Measurements from ENCODE around the gene INPP5A.
"Not testable (repeated sequence)": the region's sequence is repeated elsewhere in the genome, so short reads cannot be mapped to it uniquely, and the experiment has no call there.

The INPP5A gene

GRCh38 chr10:132489053-132489703 is 48.4 kb upstream of the INPP5A start:
- no peak for TF ChIP-seq ZFP30 (CRISPR knock-in tag; IDR thresholded peaks at IDR 0.05)
- TF ChIP-seq TCF4 (CRISPR knock-in tag; IDR thresholded peaks at IDR 0.05; ENCODE audit: borderline replicate concordance), result no peak
- TF ChIP-seq OSR1 (CRISPR knock-in tag; IDR thresholded peaks at IDR 0.05), result no peak
- TF ChIP-seq, protein P1, sequence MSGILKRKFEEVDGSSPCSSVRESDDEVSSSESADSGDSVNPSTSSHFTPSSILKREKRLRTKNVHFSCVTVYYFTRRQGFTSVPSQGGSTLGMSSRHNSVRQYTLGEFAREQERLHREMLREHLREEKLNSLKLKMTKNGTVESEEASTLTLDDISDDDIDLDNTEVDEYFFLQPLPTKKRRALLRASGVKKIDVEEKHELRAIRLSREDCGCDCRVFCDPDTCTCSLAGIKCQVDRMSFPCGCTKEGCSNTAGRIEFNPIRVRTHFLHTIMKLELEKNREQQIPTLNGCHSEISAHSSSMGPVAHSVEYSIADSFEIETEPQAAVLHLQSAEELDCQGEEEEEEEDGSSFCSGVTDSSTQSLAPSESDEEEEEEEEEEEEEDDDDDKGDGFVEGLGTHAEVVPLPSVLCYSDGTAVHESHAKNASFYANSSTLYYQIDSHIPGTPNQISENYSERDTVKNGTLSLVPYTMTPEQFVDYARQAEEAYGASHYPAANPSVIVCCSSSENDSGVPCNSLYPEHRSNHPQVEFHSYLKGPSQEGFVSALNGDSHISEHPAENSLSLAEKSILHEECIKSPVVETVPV (CRISPR knock-in tag; IDR thresholded peaks at IDR 0.05), result no peak
- no peak for TF ChIP-seq SNAI2 (CRISPR knock-in tag; IDR thresholded peaks at IDR 0.05)
- TF ChIP-seq ISL1 (CRISPR knock-in tag; IDR thresholded peaks at IDR 0.05), result no peak
- TF ChIP-seq CSDC2 (CRISPR knock-in tag; IDR thresholded peaks at IDR 0.05), result no peak
- ATAC-seq, result no peak

DNA sequence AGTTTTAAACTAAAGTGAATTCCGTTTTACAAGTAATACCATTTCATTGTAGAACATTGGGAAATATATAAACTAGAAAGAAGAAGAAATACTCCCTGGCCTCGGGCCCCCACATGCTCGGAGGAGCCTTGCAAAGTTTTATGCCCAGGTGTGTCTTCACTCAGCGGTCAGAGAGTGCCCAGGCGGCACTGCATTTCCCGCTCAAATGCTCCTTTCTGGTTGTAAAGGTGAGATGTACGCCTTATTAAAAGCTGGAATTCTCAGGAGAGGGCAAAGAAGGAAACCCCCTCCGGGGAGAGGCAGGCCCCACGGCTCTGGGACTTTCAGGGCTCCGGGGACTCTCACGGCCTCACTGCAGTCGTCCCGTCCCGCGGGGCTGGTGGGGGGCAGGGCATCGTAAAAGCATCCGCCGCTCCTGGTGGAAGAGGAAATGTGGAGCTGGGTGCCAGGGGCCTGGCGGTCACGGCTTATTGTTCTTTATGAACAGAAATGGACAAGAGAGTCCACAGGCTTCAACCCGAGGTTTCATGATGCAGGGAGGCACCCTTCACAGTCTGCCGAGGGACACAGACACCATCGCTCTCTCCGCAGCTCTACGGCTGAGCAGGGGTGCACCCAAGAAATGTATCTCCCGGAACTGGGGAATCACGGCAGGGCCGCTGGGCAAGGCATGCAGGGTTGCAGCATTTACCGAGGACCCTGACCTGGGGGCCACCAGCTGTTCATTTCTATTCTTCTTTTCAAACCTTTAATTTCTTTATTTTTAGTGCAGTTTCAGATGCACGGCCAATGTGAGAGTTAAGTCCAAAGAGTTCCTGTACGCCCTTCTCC is 47.7 kb upstream of the INPP5A start:
- TF ChIP-seq TOX (CRISPR knock-in tag; IDR thresholded peaks at IDR 0.05; ENCODE audit: borderline replicate concordance) (no peak), TCF4 (CRISPR knock-in tag; IDR thresholded peaks at IDR 0.05; ENCODE audit: borderline replicate concordance) (no peak), PPARA (CRISPR knock-in tag; IDR thresholded peaks at IDR 0.05; ENCODE audit: borderline replicate concordance) (no peak), PATZ1 (CRISPR knock-in tag; IDR thresholded peaks at IDR 0.05; ENCODE audit: borderline replicate concordance) (no peak), GLIS3 (CRISPR knock-in tag; IDR thresholded peaks at IDR 0.05) (no peak), ARNTL (CRISPR knock-in tag; IDR thresholded peaks at IDR 0.05; ENCODE audit: borderline replicate concordance, low read depth) (no peak), ZC3H10 (CRISPR knock-in tag; IDR thresholded peaks at IDR 0.05) (no peak), ZFP30 (CRISPR knock-in tag; IDR thresholded peaks at IDR 0.05) (no peak), ZNF70 (CRISPR knock-in tag; IDR thresholded peaks at IDR 0.05) (no peak), ZNF565 (CRISPR knock-in tag; conservative IDR thresholded peaks at IDR 0.05; ENCODE audit: low read depth) (no peak)
- TF ChIP-seq, protein P2, sequence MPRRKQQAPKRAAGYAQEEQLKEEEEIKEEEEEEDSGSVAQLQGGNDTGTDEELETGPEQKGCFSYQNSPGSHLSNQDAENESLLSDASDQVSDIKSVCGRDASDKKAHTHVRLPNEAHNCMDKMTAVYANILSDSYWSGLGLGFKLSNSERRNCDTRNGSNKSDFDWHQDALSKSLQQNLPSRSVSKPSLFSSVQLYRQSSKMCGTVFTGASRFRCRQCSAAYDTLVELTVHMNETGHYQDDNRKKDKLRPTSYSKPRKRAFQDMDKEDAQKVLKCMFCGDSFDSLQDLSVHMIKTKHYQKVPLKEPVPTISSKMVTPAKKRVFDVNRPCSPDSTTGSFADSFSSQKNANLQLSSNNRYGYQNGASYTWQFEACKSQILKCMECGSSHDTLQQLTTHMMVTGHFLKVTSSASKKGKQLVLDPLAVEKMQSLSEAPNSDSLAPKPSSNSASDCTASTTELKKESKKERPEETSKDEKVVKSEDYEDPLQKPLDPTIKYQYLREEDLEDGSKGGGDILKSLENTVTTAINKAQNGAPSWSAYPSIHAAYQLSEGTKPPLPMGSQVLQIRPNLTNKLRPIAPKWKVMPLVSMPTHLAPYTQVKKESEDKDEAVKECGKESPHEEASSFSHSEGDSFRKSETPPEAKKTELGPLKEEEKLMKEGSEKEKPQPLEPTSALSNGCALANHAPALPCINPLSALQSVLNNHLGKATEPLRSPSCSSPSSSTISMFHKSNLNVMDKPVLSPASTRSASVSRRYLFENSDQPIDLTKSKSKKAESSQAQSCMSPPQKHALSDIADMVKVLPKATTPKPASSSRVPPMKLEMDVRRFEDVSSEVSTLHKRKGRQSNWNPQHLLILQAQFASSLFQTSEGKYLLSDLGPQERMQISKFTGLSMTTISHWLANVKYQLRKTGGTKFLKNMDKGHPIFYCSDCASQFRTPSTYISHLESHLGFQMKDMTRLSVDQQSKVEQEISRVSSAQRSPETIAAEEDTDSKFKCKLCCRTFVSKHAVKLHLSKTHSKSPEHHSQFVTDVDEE (CRISPR knock-in tag; IDR thresholded peaks at IDR 0.05), result no peak
- TF ChIP-seq, protein P1 (CRISPR knock-in tag; IDR thresholded peaks at IDR 0.05), result no peak
- ATAC-seq, result no peak

DNA sequence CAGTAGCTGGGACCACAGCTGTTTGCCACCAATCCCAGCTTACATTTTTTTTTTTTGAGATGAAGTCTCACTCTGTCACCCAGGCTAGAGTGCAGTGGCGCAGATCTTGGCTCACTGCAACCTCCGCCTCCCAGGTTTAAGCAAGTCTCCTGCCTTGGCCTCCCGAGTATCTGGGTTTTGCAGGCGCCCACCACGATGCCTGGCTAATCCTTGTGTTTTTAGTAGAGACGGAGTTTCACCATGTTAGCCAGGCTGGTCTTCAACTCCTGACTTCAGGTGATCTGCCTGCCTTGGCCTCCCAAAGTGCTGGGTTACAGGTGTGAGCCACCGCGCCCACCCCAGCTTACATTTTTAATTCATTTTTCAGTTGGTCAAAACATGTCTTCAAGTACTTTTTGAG is 46.1 kb upstream of the INPP5A start:
- ATAC-seq, result not testable (repeated sequence)

DNA sequence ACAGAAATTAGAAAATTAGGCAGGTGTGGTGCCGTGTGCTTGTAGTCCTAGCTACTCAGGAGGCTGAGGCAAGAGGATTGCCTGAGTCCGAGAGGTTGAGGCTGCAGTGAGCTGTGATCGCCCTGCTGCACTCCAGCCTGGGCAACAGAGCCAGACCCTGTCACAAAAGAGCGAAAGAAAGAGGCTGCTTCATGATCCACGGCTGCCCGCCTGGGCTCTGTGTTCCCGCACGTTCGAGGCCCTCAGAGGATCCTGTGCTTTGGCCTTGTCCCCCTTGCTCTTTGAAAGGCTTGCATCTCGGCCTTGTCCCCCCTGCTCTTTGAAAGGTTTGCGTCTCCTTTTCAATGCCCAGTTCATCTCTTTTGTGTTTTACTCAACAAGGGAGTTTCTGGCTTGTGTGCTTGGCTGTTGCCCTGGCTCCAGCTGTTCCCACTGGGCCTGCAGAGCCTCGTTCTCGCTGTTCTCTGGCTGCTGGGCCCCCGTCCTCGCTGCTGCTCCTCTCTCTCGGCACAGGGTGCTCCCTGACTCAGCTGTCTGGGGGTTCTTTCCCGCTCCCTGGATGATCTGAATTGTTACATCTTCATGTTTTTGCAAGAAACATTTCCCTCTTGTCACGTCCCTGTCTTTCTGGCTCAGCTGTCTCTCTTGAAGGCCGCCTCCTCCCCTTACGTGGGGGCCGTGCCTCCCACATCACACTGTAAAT is 45.1 kb upstream of the INPP5A start:
- ATAC-seq, result no peak
- TF ChIP-seq TCF4 (CRISPR knock-in tag; IDR thresholded peaks at IDR 0.05; ENCODE audit: borderline replicate concordance) (no peak), GLIS3 (CRISPR knock-in tag; IDR thresholded peaks at IDR 0.05) (no peak), CSDC2 (CRISPR knock-in tag; IDR thresholded peaks at IDR 0.05) (no peak), ZNF565 (CRISPR knock-in tag; conservative IDR thresholded peaks at IDR 0.05; ENCODE audit: low read depth) (no peak), ESRRG (CRISPR knock-in tag; IDR thresholded peaks at IDR 0.05) (no peak), ZC3H10 (CRISPR knock-in tag; IDR thresholded peaks at IDR 0.05) (no peak), BACH2 (CRISPR knock-in tag; IDR thresholded peaks at IDR 0.05; ENCODE audit: borderline replicate concordance) (no peak), ZFP30 (CRISPR knock-in tag; IDR thresholded peaks at IDR 0.05) (no peak), SNAI2 (CRISPR knock-in tag; IDR thresholded peaks at IDR 0.05) (no peak), ZFP3 (CRISPR knock-in tag; IDR thresholded peaks at IDR 0.05) (no peak), RARB (CRISPR knock-in tag; IDR thresholded peaks at IDR 0.05) (no peak), ARNTL (CRISPR knock-in tag; IDR thresholded peaks at IDR 0.05; ENCODE audit: borderline replicate concordance, low read depth) (no peak)
- TF ChIP-seq, protein P1 (CRISPR knock-in tag; IDR thresholded peaks at IDR 0.05), result no peak
- TF ChIP-seq, protein P2 (CRISPR knock-in tag; IDR thresholded peaks at IDR 0.05), result no peak

All from SK-N-SH treated with all-trans-retinoic acid at 6 μM for 48 hours (cell line).